ENCODE results near the gene PRMT9.

The PRMT9 gene

DNA sequence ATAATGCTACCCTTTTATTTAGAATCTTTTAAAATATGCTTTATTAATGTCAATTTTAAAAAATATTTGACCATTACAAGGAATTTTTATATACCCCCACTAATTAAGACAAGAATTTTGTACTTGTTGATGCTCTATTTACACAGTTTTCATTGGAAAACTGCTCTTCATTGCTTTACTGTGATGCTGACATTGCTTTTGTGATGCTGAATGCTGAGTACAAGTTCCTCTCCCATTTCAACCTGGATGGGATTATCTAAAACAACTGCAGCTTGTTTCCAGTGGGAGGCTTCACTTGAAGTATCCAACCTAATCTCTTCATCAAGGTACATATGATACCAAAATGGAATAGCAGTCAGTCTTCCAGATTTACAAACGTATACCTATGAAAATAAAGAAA lies 45.6 kb downstream of the PRMT9 start:
- no peak overlapping the region for H3K4me3 ChIP-seq (ENCODE audit: low read depth, low read length)
- no peak for TF ChIP-seq CTCF (IDR thresholded peaks at IDR 0.05; ENCODE audit: low read depth, low read length)

DNA sequence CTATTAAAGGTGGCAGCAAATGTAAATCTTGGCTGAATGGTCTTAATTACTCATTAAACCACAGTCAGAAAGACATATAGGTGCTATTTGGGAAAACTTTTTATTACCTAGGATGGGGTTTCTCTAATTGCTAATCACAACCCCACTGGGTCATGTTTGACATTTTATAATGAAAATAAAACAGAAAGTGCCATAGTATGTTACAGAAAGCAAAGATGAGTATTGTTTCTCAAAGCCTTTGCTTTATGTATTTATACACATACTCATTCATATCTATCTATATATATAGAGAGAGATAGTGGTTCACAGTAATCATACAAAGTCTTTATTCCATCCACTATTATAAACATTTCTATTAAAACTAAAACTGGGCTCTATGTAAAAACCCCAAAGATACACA lies 48.6 kb downstream of the PRMT9 start:
- TF ChIP-seq CTCF (IDR thresholded peaks at IDR 0.05; ENCODE audit: low read depth, low read length) = no peak
- no peak overlapping the region for H3K4me3 ChIP-seq (ENCODE audit: low read depth, low read length)

DNA sequence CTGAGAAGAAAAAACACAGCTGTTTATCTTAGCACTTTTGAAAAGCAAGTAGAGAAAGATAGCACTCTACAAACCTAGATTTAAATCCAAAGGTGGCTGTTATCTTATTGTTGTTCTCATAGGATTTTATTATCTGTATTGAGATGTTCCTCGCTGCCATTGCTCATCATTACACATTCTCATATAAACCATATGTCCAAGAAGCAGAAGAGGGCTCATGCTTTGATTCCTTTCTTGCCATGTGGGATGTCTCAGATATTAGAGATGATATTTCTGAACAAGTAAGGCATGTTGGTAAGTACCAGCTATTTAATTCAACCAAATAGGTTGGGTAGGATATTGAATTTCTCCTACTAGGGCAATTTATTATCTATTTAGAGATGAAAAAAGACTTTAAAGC lies 50.3 kb downstream of the PRMT9 start:
- no peak for TF ChIP-seq CTCF (IDR thresholded peaks at IDR 0.05; ENCODE audit: low read depth, low read length)
- no peak overlapping the region for H3K4me3 ChIP-seq (ENCODE audit: low read depth, low read length)

DNA sequence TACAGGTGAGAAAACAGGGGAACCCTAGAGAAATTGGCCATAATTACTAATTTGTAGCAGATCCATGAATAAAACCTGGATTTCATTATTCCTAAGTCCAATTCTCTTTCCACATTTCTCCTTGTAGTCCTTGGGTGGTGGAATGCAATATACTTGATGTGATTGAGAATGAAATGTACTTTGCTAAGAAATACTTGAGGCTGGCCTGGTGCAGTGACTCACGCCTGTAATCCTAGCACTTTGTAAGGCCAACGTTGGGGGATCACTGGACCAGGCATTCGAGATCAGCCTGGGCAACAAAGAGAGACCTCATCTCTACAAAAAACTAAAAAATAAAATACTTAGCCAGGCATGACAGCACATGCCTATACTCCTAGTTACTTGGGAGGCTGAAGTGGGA lies 50.9 kb downstream of the PRMT9 start:
- no peak for TF ChIP-seq CTCF (IDR thresholded peaks at IDR 0.05; ENCODE audit: low read depth, low read length)
- H3K4me3 ChIP-seq (ENCODE audit: low read depth, low read length) = no peak overlapping the region

DNA sequence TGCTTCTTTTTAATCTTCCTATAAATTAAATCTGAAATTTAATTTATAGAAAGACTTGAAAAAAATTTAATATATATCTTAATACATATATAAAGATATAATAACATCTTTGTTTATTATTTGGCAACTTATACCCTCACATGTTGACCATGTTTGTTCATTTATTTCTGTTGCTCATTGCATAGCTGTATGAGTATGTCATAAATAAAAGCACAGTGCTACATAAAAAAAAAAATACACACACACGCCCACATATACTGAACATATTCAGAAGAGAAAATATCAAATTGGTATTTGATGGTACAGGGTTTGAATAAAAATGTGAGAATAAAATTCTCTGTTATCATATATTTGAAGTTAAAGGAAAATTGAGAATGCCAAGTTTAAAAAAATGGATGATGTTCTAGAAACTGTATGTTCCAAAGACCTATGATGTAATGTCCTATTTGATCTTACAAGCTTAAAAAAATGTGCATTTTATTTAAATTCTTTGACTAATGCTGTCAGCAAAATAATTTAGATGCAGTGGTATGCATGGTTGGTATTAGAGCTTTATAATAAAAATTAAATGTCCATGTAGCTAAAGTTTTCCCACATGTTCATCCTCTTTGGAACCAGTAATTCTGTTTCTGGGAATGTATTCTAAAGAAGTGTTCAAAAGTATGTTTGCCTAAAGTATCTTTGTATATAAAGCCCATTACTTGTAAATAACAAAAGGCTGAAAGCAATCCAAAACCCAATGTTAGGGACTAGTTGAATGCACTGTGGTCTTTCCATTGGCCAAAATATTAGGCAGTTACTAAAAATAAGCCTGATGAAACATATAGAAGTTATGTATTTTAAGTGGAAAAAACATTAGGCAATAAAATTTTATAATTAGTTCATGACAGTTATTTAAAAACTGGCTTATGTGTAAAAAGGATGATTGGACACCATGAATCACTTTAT lies 53.9 kb downstream of the PRMT9 start:
- no peak for TF ChIP-seq CTCF (IDR thresholded peaks at IDR 0.05; ENCODE audit: low read depth, low read length)

GRCh38 chr4:147628415-147628814 lies 55.5 kb downstream of the PRMT9 start:
- no peak for TF ChIP-seq CTCF (IDR thresholded peaks at IDR 0.05; ENCODE audit: low read depth, low read length)
- H3K4me3 ChIP-seq (ENCODE audit: low read depth, low read length) = no peak overlapping the region

More for the DNA sequence above, 53.9 kb downstream of the PRMT9 start:
- no peak overlapping the region for H3K4me3 ChIP-seq (ENCODE audit: low read depth, low read length)

DNA sequence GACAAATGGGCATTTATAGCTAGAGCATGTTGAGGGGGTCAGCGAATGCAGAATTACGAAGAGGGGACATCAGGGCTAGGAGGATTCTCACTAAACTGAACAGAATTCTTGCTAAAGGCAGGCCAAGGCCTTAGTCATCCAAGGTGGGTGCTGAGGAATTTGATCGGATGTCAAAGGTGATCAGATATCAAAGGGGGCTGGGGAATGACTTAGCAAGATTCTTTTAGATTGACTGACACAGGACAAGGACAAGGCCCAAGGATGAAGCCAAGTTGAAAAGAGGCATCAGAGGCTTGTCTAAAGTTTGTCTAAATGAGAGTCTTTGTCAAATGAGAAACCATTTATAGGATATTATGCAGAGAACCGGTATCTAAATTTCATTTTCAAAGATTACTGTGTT lies 57.1 kb downstream of the PRMT9 start:
- no peak overlapping the region for H3K4me3 ChIP-seq (ENCODE audit: low read depth, low read length)
- no peak for TF ChIP-seq CTCF (IDR thresholded peaks at IDR 0.05; ENCODE audit: low read depth, low read length)
